Neural progenitor cell (in vitro differentiated cells): ENCODE data around the gene ISX. TPM values are rescaled to one million over a fixed set of nuclear protein-coding genes. Genes with fewer than 3 reads are reported as not detected.
A peak's percentile ranks its signal among the peaks of the same experiment; 100 is the strongest.

Experiments used
- DNase-seq: peaks from one replicate; pipeline ENCODE4 v3.0.0-alpha.2; 2016; ENCODE audit warnings: low spot score
- H2AFZ ChIP-seq: fragments of 200-600 bp; sonication (generic); replicated peaks from 2 replicates; pipeline ENCODE4 v1.6.1; 2016; ENCODE audit warnings: antibody characterized with exemption
- H3F3A ChIP-seq: fragments of 200-600 bp; sonication (generic); 2 replicates; pipeline ENCODE4 v1.6.1; 2016; ENCODE audit warnings: antibody characterized with exemption, low read depth
- H3K27ac ChIP-seq: fragments of 200-600 bp; sonication (generic); 2 replicates; pipeline ENCODE4 v1.5.1; 2016; ENCODE audit warnings: mild to moderate bottlenecking
- H3K27me3 ChIP-seq: fragments of 200-600 bp; sonication (generic); 2 replicates; pipeline ENCODE4 v1.6.1; 2016; ENCODE audit warnings: mild to moderate bottlenecking, moderate library complexity
- H3K36me3 ChIP-seq: fragments of 200-600 bp; sonication (generic); 2 replicates; pipeline ENCODE4 v1.5.1; 2016
- H3K4me1 ChIP-seq: fragments of 200-600 bp; sonication (generic); 2 replicates; pipeline ENCODE4 v1.6.1; 2016; ENCODE audit warnings: mixed run types
- H3K4me2 ChIP-seq: fragments of 200-600 bp; sonication (generic); 2 replicates; pipeline ENCODE4 v1.6.1; 2016
- H3K4me3 ChIP-seq: fragments of 200-600 bp; sonication (generic); 2 replicates; pipeline ENCODE4 v1.5.1; 2016
- H3K79me2 ChIP-seq: fragments of 200-600 bp; sonication (generic); 2 replicates; pipeline ENCODE4 v1.6.1; 2016; ENCODE audit warnings: low read depth
- H3K9ac ChIP-seq: fragments of 200-600 bp; sonication (generic); 2 replicates; pipeline ENCODE4 v1.6.1; 2016
- H3K9me3 ChIP-seq: fragments of 200-600 bp; sonication (generic); 2 replicates; pipeline ENCODE4 v1.5.1; 2016; ENCODE audit warnings: low read depth
- H4K20me1 ChIP-seq: fragments of 200-600 bp; sonication (generic); 2 replicates; pipeline ENCODE4 v1.6.1; 2016; ENCODE audit warnings: low read depth
- H3K27ac Mint-ChIP-seq: 3 replicates; pipeline ENCODE4 v1.8.0; 2021; ENCODE audit warnings: mixed read lengths
- H3K27me3 Mint-ChIP-seq: 2 replicates; pipeline ENCODE4 v1.8.0; 2022; ENCODE audit warnings: low read depth, mild to moderate bottlenecking, inconsistent platforms, moderate library complexity, mixed read lengths; ENCODE audit not compliant: insufficient read depth
- H3K36me3 Mint-ChIP-seq: 3 replicates; pipeline ENCODE4 v1.8.0; 2021; ENCODE audit warnings: mixed read lengths
- H3K4me1 Mint-ChIP-seq: 3 replicates; pipeline ENCODE4 v1.8.0; 2021; ENCODE audit warnings: mixed read lengths
- H3K4me3 Mint-ChIP-seq: 3 replicates; pipeline ENCODE4 v1.8.0; 2021; ENCODE audit warnings: mild to moderate bottlenecking, moderate library complexity, mixed read lengths
- H3K9me3 Mint-ChIP-seq: 3 replicates; pipeline ENCODE4 v1.8.0; 2020; ENCODE audit warnings: mixed read lengths
- CTCF ChIP-seq: fragments of 200-600 bp; sonication (generic); IDR thresholded peaks from 2 replicates; pipeline ENCODE4 v1.5.1; 2017; ENCODE audit warnings: antibody characterized with exemption, mild to moderate bottlenecking
- EZH2 ChIP-seq: fragments of 200-600 bp; sonication (generic); IDR thresholded peaks from 2 replicates; pipeline ENCODE4 v1.6.1; 2017; ENCODE audit warnings: antibody characterized with exemption, mild to moderate bottlenecking, moderate library complexity
- EZH2phosphoT487 ChIP-seq: fragments of 200-600 bp; sonication (generic); IDR thresholded peaks from 2 replicates; pipeline ENCODE4 v1.6.1; 2017; ENCODE audit warnings: antibody characterized with exemption
- total RNA-seq: library from RNA; depleted of rRNA; stranded (reverse); fragments of >200 nt; gene quantifications from 2 replicates; pipeline ENCODE4 v1.2.3, GENCODE V29; 2015; ENCODE audit warnings: low replicate concordance

Gene ISX
- total RNA-seq, 1 donor from 2014 or later, result not detected

- no peaks in the 10 kb centered on the region for H3K4me1 ChIP-seq
These were observed 47.4 kb downstream of the ISX start for GRCh38 chr22:35113341-35113740.

GRCh38 chr22:35114131-35114980 lies 48.4 kb downstream of the ISX start:
- Mint-ChIP-seq H3K4me1 (peaks cover 4% of the 10 kb centered on the region), H3K4me3 (no peak overlapping the region), H3K9me3 (no peaks in the 10 kb centered on the region), H3K27ac (peak overlapping the region; percentile 9), H3K27me3 (peaks cover 7% of the 10 kb centered on the region), H3K36me3 (no peaks in the 10 kb centered on the region)
- DNase-seq, result no peak
- Histone ChIP-seq H3K79me2 (no peaks in the 10 kb centered on the region), H3F3A (no peaks in the 10 kb centered on the region), H4K20me1 (no peaks in the 10 kb centered on the region), H3K4me3 (no peak overlapping the region), H3K36me3 (no peaks in the 10 kb centered on the region), H3K27me3 (no peaks in the 10 kb centered on the region), H3K4me1 (no peaks in the 10 kb centered on the region), H3K4me2 (no peak overlapping the region), H3K9ac (no peak overlapping the region), H3K27ac (no peak overlapping the region), H3K9me3 (no peaks in the 10 kb centered on the region), H2AFZ (no peak overlapping the region)
- no peak for TF ChIP-seq EZH2phosphoT487
- TF ChIP-seq CTCF, result no peak
- no peak for TF ChIP-seq EZH2

More at GRCh38 chr22:35113341-35113740, 47.4 kb downstream of the ISX start:
- no peaks in the 10 kb centered on the region for H3K36me3 ChIP-seq
- H3K9ac ChIP-seq, result no peak overlapping the region
- H3K4me1 Mint-ChIP-seq, result peaks cover 4% of the 10 kb centered on the region
- peaks cover 7% of the 10 kb centered on the region for H3K27me3 Mint-ChIP-seq
- H3K27me3 ChIP-seq, result no peaks in the 10 kb centered on the region
- peaks cover 3% of the 10 kb centered on the region for H3K9me3 Mint-ChIP-seq
- H4K20me1 ChIP-seq, result no peaks in the 10 kb centered on the region
- H3K4me3 ChIP-seq, result no peak overlapping the region
- no peak overlapping the region for H3K4me3 Mint-ChIP-seq
- H3K36me3 Mint-ChIP-seq, result no peaks in the 10 kb centered on the region
- H3K27ac Mint-ChIP-seq, result no peak overlapping the region
- H2AFZ ChIP-seq, result no peak overlapping the region
- no peak overlapping the region for H3K27ac ChIP-seq
- H3F3A ChIP-seq, result no peaks in the 10 kb centered on the region
- no peak overlapping the region for H3K4me2 ChIP-seq
- no peak for DNase-seq
- no peaks in the 10 kb centered on the region for H3K79me2 ChIP-seq
- no peak for TF ChIP-seq CTCF
- no peak for TF ChIP-seq EZH2
- TF ChIP-seq EZH2phosphoT487, result no peak
- H3K9me3 ChIP-seq, result no peaks in the 10 kb centered on the region

- H3K4me2 ChIP-seq, result no peak overlapping the region
- no peaks in the 10 kb centered on the region for H3K36me3 ChIP-seq
- no peak overlapping the region for H2AFZ ChIP-seq
- no peak overlapping the region for H3K4me3 ChIP-seq
- Mint-ChIP-seq H3K27ac (no peak overlapping the region), H3K9me3 (no peaks in the 10 kb centered on the region), H3K4me1 (peaks cover 6% of the 10 kb centered on the region), H3K36me3 (no peaks in the 10 kb centered on the region), H3K27me3 (peaks cover 8% of the 10 kb centered on the region), H3K4me3 (no peak overlapping the region)
- DNase-seq, result no peak
- H3K27me3 ChIP-seq, result no peaks in the 10 kb centered on the region
- H3F3A ChIP-seq, result no peaks in the 10 kb centered on the region
- no peaks in the 10 kb centered on the region for H3K79me2 ChIP-seq
- no peaks in the 10 kb centered on the region for H4K20me1 ChIP-seq
- no peak overlapping the region for H3K27ac ChIP-seq
- TF ChIP-seq EZH2phosphoT487 (no peak), EZH2 (no peak), CTCF (no peak)
- no peaks in the 10 kb centered on the region for H3K4me1 ChIP-seq
- H3K9me3 ChIP-seq, result no peaks in the 10 kb centered on the region
- no peak overlapping the region for H3K9ac ChIP-seq
These were observed 49.6 kb downstream of the ISX start for GRCh38 chr22:35115515-35115914.
